Measurements from ENCODE around the gene CCM2.
A peak's percentile ranks its signal among the peaks of the same experiment; 100 is the strongest.

CCM2 gene

DNA sequence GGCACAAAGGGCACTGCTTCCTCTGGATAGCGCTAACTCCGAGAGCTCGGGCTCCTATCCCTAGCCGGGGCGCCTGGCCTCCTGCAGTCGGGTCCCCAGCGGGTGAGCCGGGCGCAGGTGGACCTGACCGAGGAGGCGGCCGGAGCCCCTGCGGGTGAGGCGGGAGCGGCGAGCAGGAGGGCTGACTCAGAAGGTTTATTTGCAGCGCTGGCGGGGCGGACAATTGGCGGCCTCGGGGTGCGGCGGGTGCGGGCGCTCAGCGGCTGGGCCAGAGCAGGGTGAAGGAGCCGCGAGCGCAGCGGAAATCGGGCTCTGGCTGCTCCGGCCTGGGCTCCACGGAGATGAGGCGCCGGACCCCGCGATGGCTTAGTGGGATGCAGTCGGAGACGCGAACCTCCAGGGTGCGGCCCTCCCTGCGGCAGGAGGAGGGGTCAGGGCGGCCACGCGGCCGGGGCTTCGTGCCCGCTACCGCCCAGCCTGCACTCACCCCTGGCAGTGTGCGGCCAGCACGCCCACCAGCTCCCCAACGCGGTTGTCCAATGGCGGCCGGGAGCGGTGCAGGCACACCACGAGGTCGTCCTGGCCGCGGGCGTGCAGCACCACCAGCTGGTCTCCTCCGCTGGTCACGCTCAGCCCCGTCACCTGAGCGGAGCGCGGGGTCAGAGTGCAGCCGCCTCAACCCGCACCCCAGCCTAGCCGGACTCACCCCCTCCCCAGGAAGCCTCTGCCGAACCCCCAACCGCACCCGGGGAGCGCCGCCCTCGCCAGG is 37.3 kb upstream of the CCM2 start:
- Histone ChIP-seq H3K9me3 (ENCODE audit: control insufficient read depth in 5 of 5, low read length in 5 of 5) (no peaks in the 10 kb centered on the region), H3K9ac (ENCODE audit: low read length in 5 of 5) (peak overlapping the region in 3 of 5 donors; percentile 30 to 39 (median 35)), H3K4me3 (ENCODE audit: low read depth in 1 of 5, low read length in 5 of 5) (peak overlapping the region in 4 of 5 donors; percentile 37 to 71 (median 56)), H3K27ac (ENCODE audit: low read depth, low read length) (no peak overlapping the region), H3K36me3 (ENCODE audit: control insufficient read depth in 5 of 5, insufficient read depth in 5 of 5, low read length in 5 of 5) (no peaks in the 10 kb centered on the region), H3K4me1 (ENCODE audit: control insufficient read depth in 5 of 5, insufficient read depth in 5 of 5, low read length in 5 of 5) (peaks cover 0 to 16% (median 10%) of the 10 kb centered on the region in 5 donors), H3K27me3 (ENCODE audit: control insufficient read depth in 5 of 5, insufficient read depth in 4 of 5, low read length in 5 of 5) (peaks cover 0 to 23% (median 17%) of the 10 kb centered on the region in 5 donors)

- Histone ChIP-seq H3K27ac (ENCODE audit: low read depth, low read length) (no peak overlapping the region), H3K4me1 (ENCODE audit: control insufficient read depth in 5 of 5, insufficient read depth in 5 of 5, low read length in 5 of 5) (peaks cover 0 to 16% (median 10%) of the 10 kb centered on the region in 5 donors), H3K36me3 (ENCODE audit: control insufficient read depth in 5 of 5, insufficient read depth in 5 of 5, low read length in 5 of 5) (no peaks in the 10 kb centered on the region), H3K9me3 (ENCODE audit: control insufficient read depth in 5 of 5, low read length in 5 of 5) (no peaks in the 10 kb centered on the region), H3K9ac (ENCODE audit: low read length in 5 of 5) (no peak overlapping the region), H3K4me3 (ENCODE audit: low read depth in 1 of 5, low read length in 5 of 5) (peak overlapping the region in 1 of 5 donors; percentile 71), H3K27me3 (ENCODE audit: control insufficient read depth in 5 of 5, insufficient read depth in 4 of 5, low read length in 5 of 5) (peaks cover 0 to 23% (median 17%) of the 10 kb centered on the region in 5 donors)
Measured at GRCh38 chr7:44963364-44964290, 36.4 kb upstream of the CCM2 start.

DNA sequence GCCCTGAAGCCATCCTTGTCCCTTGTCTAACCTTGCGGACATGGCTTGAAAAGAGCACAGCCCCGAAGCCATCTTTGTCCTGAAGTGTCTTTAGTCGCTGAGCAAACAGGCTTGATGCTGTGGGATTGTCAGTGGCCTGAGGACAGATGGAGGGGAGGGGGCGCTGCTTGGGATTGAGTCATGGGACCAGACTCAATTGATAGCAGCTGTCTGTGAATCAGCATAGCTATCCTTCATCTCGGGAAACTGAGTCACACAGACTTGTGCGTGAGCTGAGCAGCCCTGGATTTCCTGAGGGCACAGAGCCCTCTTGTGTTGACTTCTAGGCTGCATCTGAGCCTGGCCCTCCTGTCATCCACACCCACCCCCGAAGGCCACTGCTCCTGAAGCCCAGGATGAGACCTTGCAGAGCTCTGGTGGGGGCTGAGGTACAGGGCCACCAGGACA is 35.6 kb upstream of the CCM2 start:
- Histone ChIP-seq H3K27me3 (ENCODE audit: control insufficient read depth in 5 of 5, insufficient read depth in 4 of 5, low read length in 5 of 5) (peaks cover 0 to 23% (median 17%) of the 10 kb centered on the region in 5 donors), H3K36me3 (ENCODE audit: control insufficient read depth in 5 of 5, insufficient read depth in 5 of 5, low read length in 5 of 5) (no peaks in the 10 kb centered on the region), H3K9ac (ENCODE audit: low read length in 5 of 5) (no peak overlapping the region), H3K4me1 (ENCODE audit: control insufficient read depth in 5 of 5, insufficient read depth in 5 of 5, low read length in 5 of 5) (peaks cover 0 to 16% (median 10%) of the 10 kb centered on the region in 5 donors), H3K9me3 (ENCODE audit: control insufficient read depth in 5 of 5, low read length in 5 of 5) (no peaks in the 10 kb centered on the region), H3K4me3 (ENCODE audit: low read depth in 1 of 5, low read length in 5 of 5) (no peak overlapping the region), H3K27ac (ENCODE audit: low read depth, low read length) (no peak overlapping the region)

DNA sequence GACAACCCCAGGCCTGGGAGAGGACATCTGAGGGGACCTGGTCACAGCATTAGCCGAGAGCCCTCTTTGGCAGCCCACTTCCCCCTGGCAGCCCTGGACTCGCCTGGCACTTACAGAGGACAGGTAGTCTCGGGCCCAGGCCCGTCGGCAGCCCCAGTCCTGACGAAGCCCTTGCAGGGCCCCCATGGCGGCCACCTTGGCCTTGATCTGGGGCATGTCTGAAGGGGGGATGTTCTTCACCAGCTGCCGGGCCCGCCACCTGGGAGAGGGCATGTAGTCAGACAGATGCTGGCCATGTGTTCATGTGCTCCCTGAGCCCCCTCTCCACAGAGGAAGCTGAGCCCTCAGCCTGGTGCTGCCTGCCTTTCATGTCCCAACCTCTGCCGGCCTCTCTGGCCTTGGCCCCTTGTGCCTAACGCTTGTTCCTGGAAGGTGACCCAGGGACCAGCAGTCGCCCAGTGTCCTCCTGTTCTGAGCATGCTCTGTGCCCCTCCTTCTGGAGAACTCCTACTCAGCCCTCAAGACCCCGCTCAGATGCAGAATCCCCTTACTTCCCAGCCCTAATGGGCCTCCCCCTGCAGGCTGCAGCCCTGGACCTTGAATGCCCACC is 35.1 kb upstream of the CCM2 start:
- no peak overlapping the region for H3K27ac ChIP-seq (ENCODE audit: low read depth, low read length)
- peaks cover 0 to 16% (median 10%) of the 10 kb centered on the region in 5 donors for H3K4me1 ChIP-seq (ENCODE audit: control insufficient read depth in 5 of 5, insufficient read depth in 5 of 5, low read length in 5 of 5)
- H3K9me3 ChIP-seq (ENCODE audit: control insufficient read depth in 5 of 5, low read length in 5 of 5): no peaks in the 10 kb centered on the region
- H3K4me3 ChIP-seq (ENCODE audit: low read depth in 1 of 5, low read length in 5 of 5): no peak overlapping the region
- no peaks in the 10 kb centered on the region for H3K36me3 ChIP-seq (ENCODE audit: control insufficient read depth in 5 of 5, insufficient read depth in 5 of 5, low read length in 5 of 5)
- H3K27me3 ChIP-seq (ENCODE audit: control insufficient read depth in 5 of 5, insufficient read depth in 4 of 5, low read length in 5 of 5): peaks cover 0 to 22% (median 12%) of the 10 kb centered on the region in 5 donors
- H3K9ac ChIP-seq (ENCODE audit: low read length in 5 of 5): no peak overlapping the region

DNA sequence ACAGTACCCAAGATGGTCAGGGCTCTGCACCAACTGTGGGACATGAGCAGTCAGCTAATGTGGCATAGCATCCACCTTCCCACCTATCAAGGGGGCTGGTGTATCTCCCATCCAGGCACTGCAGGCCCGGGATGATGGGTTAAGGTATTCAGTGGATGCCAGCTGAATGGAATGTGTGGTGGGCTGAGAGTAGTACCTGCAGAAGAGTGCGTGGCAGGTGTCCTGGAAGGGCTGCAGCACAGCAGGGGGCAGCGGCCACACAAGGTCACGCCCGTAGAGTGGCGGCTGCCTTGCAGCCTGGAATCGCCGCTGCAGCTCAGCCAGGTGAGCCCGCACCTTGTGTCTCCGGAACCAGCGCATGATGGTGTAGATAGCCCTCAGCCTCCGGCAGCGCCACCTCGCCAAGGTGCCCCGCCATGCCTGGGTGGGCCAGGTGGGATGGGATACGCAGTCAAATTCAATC is 34.5 kb upstream of the CCM2 start:
- Histone ChIP-seq H3K27ac (ENCODE audit: low read depth, low read length) (no peak overlapping the region), H3K9ac (ENCODE audit: low read length in 5 of 5) (no peak overlapping the region), H3K27me3 (ENCODE audit: control insufficient read depth in 5 of 5, insufficient read depth in 4 of 5, low read length in 5 of 5) (peaks cover 0 to 16% (median 11%) of the 10 kb centered on the region in 5 donors), H3K4me3 (ENCODE audit: low read depth in 1 of 5, low read length in 5 of 5) (no peak overlapping the region), H3K9me3 (ENCODE audit: control insufficient read depth in 5 of 5, low read length in 5 of 5) (no peaks in the 10 kb centered on the region), H3K4me1 (ENCODE audit: control insufficient read depth in 5 of 5, insufficient read depth in 5 of 5, low read length in 5 of 5) (peaks cover 0 to 16% (median 10%) of the 10 kb centered on the region in 5 donors), H3K36me3 (ENCODE audit: control insufficient read depth in 5 of 5, insufficient read depth in 5 of 5, low read length in 5 of 5) (no peaks in the 10 kb centered on the region)

GRCh38 chr7:44965937-44966730 is 33.9 kb upstream of the CCM2 start:
- H3K9ac ChIP-seq (ENCODE audit: low read length in 5 of 5): no peak overlapping the region
- no peaks in the 10 kb centered on the region for H3K36me3 ChIP-seq (ENCODE audit: control insufficient read depth in 5 of 5, insufficient read depth in 5 of 5, low read length in 5 of 5)
- H3K27ac ChIP-seq (ENCODE audit: low read depth, low read length): no peak overlapping the region
- H3K9me3 ChIP-seq (ENCODE audit: control insufficient read depth in 5 of 5, low read length in 5 of 5): no peaks in the 10 kb centered on the region
- H3K4me1 ChIP-seq (ENCODE audit: control insufficient read depth in 5 of 5, insufficient read depth in 5 of 5, low read length in 5 of 5): peaks cover 0 to 16% (median 10%) of the 10 kb centered on the region in 5 donors
- H3K4me3 ChIP-seq (ENCODE audit: low read depth in 1 of 5, low read length in 5 of 5): no peak overlapping the region
- H3K27me3 ChIP-seq (ENCODE audit: control insufficient read depth in 5 of 5, insufficient read depth in 4 of 5, low read length in 5 of 5): peaks cover 0 to 16% (median 11%) of the 10 kb centered on the region in 5 donors

DNA sequence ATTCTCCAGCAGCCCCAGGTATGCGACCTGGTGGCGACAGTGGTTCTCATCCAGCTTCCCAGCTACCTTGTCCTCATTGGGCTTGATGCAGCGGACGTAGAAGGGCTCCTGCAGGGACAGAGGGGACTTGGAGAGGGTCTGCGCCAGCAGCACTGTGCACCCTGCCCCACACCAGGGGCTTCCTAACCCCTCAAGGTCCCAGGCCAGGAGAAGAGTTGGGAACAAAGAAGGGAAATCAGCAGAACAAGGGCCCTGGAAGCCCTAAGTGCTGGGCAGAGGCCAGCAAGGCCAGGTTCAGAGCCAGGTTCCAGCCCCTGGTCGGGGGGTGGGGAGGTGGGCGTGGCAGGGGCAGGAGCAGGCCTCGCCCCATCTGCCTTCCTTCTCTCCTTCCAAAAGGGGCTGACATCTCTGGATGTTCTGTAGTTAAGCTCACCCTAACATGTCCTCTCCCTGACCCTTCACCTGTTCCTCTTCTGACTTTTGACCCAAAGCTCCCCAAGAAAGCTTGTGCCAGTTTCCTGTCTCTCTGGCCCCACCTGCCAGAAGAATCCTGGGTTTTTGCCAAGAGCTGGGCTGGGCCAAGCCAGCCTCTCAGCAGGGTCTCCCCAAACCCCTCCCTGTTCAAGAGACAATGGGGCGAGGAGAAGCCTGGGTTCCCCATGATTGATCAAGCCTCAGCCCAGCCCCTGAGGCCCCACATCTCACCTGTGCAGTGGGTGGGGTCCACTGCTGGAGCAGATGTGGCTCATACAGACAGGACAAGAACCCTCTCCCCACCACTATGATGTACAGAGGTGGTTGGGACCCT is 33.1 kb upstream of the CCM2 start:
- H3K9me3 ChIP-seq (ENCODE audit: control insufficient read depth in 5 of 5, low read length in 5 of 5): no peaks in the 10 kb centered on the region
- H3K9ac ChIP-seq (ENCODE audit: low read length in 5 of 5): peak overlapping the region in 1 of 5 donors; percentile 19
- peaks cover 0 to 16% (median 10%) of the 10 kb centered on the region in 5 donors for H3K4me1 ChIP-seq (ENCODE audit: control insufficient read depth in 5 of 5, insufficient read depth in 5 of 5, low read length in 5 of 5)
- H3K36me3 ChIP-seq (ENCODE audit: control insufficient read depth in 5 of 5, insufficient read depth in 5 of 5, low read length in 5 of 5): no peaks in the 10 kb centered on the region
- H3K27me3 ChIP-seq (ENCODE audit: control insufficient read depth in 5 of 5, insufficient read depth in 4 of 5, low read length in 5 of 5): peaks cover 0 to 13% (median 9%) of the 10 kb centered on the region in 5 donors
- no peak overlapping the region for H3K27ac ChIP-seq (ENCODE audit: low read depth, low read length)
- H3K4me3 ChIP-seq (ENCODE audit: low read depth in 1 of 5, low read length in 5 of 5): no peak overlapping the region

GRCh38 chr7:44967571-44968446 is 32.2 kb upstream of the CCM2 start:
- H3K4me1 ChIP-seq (ENCODE audit: control insufficient read depth in 5 of 5, insufficient read depth in 5 of 5, low read length in 5 of 5): peaks cover 0 to 7% (median 2%) of the 10 kb centered on the region in 5 donors
- peaks cover 0 to 4% (median 1%) of the 10 kb centered on the region in 5 donors for H3K27me3 ChIP-seq (ENCODE audit: control insufficient read depth in 5 of 5, insufficient read depth in 4 of 5, low read length in 5 of 5)
- no peak overlapping the region for H3K9ac ChIP-seq (ENCODE audit: low read length in 5 of 5)
- H3K9me3 ChIP-seq (ENCODE audit: control insufficient read depth in 5 of 5, low read length in 5 of 5): no peaks in the 10 kb centered on the region
- H3K36me3 ChIP-seq (ENCODE audit: control insufficient read depth in 5 of 5, insufficient read depth in 5 of 5, low read length in 5 of 5): peaks cover 0 to 3% (median 0%) of the 10 kb centered on the region in 5 donors
- H3K4me3 ChIP-seq (ENCODE audit: low read depth in 1 of 5, low read length in 5 of 5): no peak overlapping the region
- H3K27ac ChIP-seq (ENCODE audit: low read depth, low read length): no peak overlapping the region

Measured in subcutaneous abdominal adipose tissue (tissue), 5 donors.